Measurements from ENCODE around the gene HIVEP3.

HIVEP3 gene

DNA sequence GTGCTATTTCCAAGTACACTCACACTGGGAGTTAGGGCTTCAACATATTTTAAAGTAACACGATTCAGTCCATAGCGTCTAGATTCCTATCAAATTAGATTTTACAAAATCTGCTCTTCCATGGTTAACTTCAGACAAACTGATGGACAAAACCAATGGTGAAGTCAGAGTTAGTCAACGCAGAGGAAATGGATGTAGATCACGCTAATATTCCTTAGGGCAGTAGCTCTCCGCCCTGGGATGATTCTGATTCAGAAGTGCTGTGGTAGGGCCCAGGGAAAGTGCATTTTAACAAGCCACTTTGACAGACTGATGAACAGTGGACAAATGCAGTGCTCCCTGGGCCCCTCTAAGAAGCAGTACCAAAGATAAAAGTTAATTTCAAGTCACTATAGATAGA, 83.2 kb downstream of the HIVEP3 start:
- no peak for TF ChIP-seq POLR2AphosphoS5 (IDR thresholded peaks at IDR 0.05; ENCODE audit: low read depth, low read length)
- TF ChIP-seq REST (IDR thresholded peaks at IDR 0.05; ENCODE audit: insufficient read depth in 1 of 2, low read depth in 2 of 2, low read length in 2 of 2): no peak
- no peak for TF ChIP-seq SIN3A (IDR thresholded peaks at IDR 0.05; ENCODE audit: borderline replicate concordance, insufficient read depth, low read length)
- no peak for TF ChIP-seq TAF1 (IDR thresholded peaks at IDR 0.05; ENCODE audit: borderline replicate concordance, insufficient read depth, low read length)
- TF ChIP-seq FOXP2 (optimal IDR thresholded peaks at IDR 0.05; ENCODE audit: borderline replicate concordance, extremely low read depth, extremely low read length, insufficient read depth): no peak

GRCh38 chr1:41833519-41834000, 85.2 kb downstream of the HIVEP3 start:
- TF ChIP-seq POLR2AphosphoS5 (IDR thresholded peaks at IDR 0.05; ENCODE audit: low read depth, low read length): 0 out of 2 replicates have a peak, but pooled peaks have one; percentile 21
- no peak for TF ChIP-seq SIN3A (IDR thresholded peaks at IDR 0.05; ENCODE audit: borderline replicate concordance, insufficient read depth, low read length)

DNA sequence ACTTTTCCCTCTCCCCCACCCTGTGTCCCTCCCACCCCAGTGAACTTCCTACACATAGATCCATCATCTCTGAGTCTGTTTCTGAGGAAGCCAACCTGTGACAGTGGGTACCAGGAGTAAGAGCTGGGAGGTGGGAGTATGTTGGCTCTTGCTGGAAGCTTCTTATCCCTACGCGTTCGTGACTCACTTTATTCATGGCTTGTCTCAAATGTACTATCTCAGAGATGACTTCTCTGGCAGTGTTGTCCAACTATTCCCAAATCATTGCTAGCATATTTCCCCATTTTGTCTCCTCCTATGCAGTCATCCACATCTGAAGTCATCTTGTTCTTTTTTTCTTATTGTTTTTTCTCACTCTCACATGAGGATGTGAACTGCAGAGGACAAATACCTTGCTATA, 88.0 kb downstream of the HIVEP3 start:
- no peak for TF ChIP-seq SIN3A (IDR thresholded peaks at IDR 0.05; ENCODE audit: borderline replicate concordance, insufficient read depth, low read length)
- no peak for TF ChIP-seq TAF1 (IDR thresholded peaks at IDR 0.05; ENCODE audit: borderline replicate concordance, insufficient read depth, low read length)
- TF ChIP-seq FOXP2 (optimal IDR thresholded peaks at IDR 0.05; ENCODE audit: borderline replicate concordance, extremely low read depth, extremely low read length, insufficient read depth): no peak
- no peak for TF ChIP-seq REST (IDR thresholded peaks at IDR 0.05; ENCODE audit: insufficient read depth in 1 of 2, low read depth in 2 of 2, low read length in 2 of 2)
- TF ChIP-seq POLR2AphosphoS5 (IDR thresholded peaks at IDR 0.05; ENCODE audit: low read depth, low read length): no peak; the same call in 1 of the 2 replicates

GRCh38 chr1:41827991-41828570, 90.6 kb downstream of the HIVEP3 start:
- TF ChIP-seq FOXP2 (optimal IDR thresholded peaks at IDR 0.05; ENCODE audit: borderline replicate concordance, extremely low read depth, extremely low read length, insufficient read depth) (no peak), SIN3A (IDR thresholded peaks at IDR 0.05; ENCODE audit: borderline replicate concordance, insufficient read depth, low read length) (no peak), POLR2AphosphoS5 (IDR thresholded peaks at IDR 0.05; ENCODE audit: low read depth, low read length) (no peak; the same call in 1 of the 2 replicates), REST (IDR thresholded peaks at IDR 0.05; ENCODE audit: insufficient read depth in 1 of 2, low read depth in 2 of 2, low read length in 2 of 2) (no peak), TAF1 (IDR thresholded peaks at IDR 0.05; ENCODE audit: borderline replicate concordance, insufficient read depth, low read length) (no peak)

DNA sequence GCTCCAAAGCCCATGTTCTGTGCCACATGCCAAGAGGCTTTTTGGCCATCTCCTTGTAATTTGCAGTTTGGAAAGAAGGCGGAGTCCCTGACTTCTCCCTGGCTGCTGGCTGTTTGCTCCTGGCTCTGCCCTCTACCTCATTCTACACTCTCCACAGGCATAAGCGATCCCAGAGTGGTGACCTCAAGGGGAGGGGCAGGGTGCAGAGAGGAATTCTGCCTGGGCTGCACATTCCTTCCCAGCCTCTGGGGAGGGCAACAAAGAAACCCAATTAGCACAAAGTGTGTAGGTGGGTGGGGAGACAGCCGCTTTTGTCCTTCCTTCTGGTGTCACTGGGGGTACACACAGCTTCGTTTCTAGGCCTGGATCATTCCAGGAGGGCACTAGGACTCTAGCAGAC, 95.3 kb downstream of the HIVEP3 start:
- no peak for TF ChIP-seq TAF1 (IDR thresholded peaks at IDR 0.05; ENCODE audit: borderline replicate concordance, insufficient read depth, low read length)
- no peak for TF ChIP-seq POLR2AphosphoS5 (IDR thresholded peaks at IDR 0.05; ENCODE audit: low read depth, low read length)
- TF ChIP-seq SIN3A (IDR thresholded peaks at IDR 0.05; ENCODE audit: borderline replicate concordance, insufficient read depth, low read length): no peak
- TF ChIP-seq FOXP2 (optimal IDR thresholded peaks at IDR 0.05; ENCODE audit: borderline replicate concordance, extremely low read depth, extremely low read length, insufficient read depth): no peak
- no peak for TF ChIP-seq REST (IDR thresholded peaks at IDR 0.05; ENCODE audit: insufficient read depth in 1 of 2, low read depth in 2 of 2, low read length in 2 of 2)
